ENCODE measurements around the gene SELENOS. TPM values are rescaled to one million over a fixed set of nuclear protein-coding genes. Genes with fewer than 3 reads are reported as not detected.

The SELENOS gene
- total and polyA plus RNA-seq, 7 donors, result 25.7 to 201 (median 98.9) TPM

GRCh38 chr15:101316529-101316928 lies 39.2 kb upstream of the SELENOS start:
- DNase-seq (no peak), ATAC-seq (peak in 1 of 4 donors; percentile 36)
- no peaks in the 10 kb centered on the region for H3K9me3 ChIP-seq
- peaks cover 0 to 77% of the 10 kb centered on the region in 2 donors for H3K36me3 ChIP-seq (ENCODE audit: insufficient read depth in 1 of 2, low read depth in 1 of 2)
- no peak overlapping the region for H3K27ac ChIP-seq
- no peak overlapping the region for H3K4me3 ChIP-seq
- no peak for TF ChIP-seq CTCF (IDR thresholded peaks at IDR 0.05)
- intact Hi-C loops (cut with DNase I), result loop anchor here in 1 of 2 donors (1.0 kb wide), 1 partner anchor 84 kb away; no protein-coding TSS in a partner anchor
- no peaks in the 10 kb centered on the region for H3K4me1 ChIP-seq
- WGBS, 3 donors, result 70 to 88% (median 80%) methylated on average over 5 of the region's 5 CpGs
- H3K27me3 ChIP-seq (ENCODE audit: insufficient read depth in 3 of 3, low read length in 2 of 3), result no peaks in the 10 kb centered on the region

- Histone ChIP-seq H3K36me3 (ENCODE audit: insufficient read depth in 1 of 2, low read depth in 1 of 2) (peaks cover 0 to 69% of the 10 kb centered on the region in 2 donors), H3K27me3 (ENCODE audit: insufficient read depth in 3 of 3, low read length in 2 of 3) (no peaks in the 10 kb centered on the region), H3K4me1 (no peaks in the 10 kb centered on the region), H3K27ac (no peak overlapping the region), H3K4me3 (no peak overlapping the region), H3K9me3 (no peaks in the 10 kb centered on the region)
- no peak for ATAC-seq
- 64 to 73% (median 67%) methylated on average over 10 of the region's 10 CpGs for WGBS, 3 donors
- no peak for TF ChIP-seq CTCF (IDR thresholded peaks at IDR 0.05)
- no peak for DNase-seq
- intact Hi-C loops (cut with DNase I), result loop anchor here in 1 of 2 donors (1.0 kb wide), 1 partner anchor 85 kb away; no protein-coding TSS in a partner anchor
Observed at GRCh38 chr15:101315736-101316135, 38.5 kb upstream of the SELENOS start.

GRCh38 chr15:101314336-101315125 lies 37.2 kb upstream of the SELENOS start:
- H3K27me3 ChIP-seq (ENCODE audit: insufficient read depth in 3 of 3, low read length in 2 of 3), result no peaks in the 10 kb centered on the region
- no peak overlapping the region for H3K27ac ChIP-seq
- intact Hi-C loops (cut with DNase I), result no loop called here
- no peak overlapping the region for H3K4me3 ChIP-seq
- H3K36me3 ChIP-seq (ENCODE audit: insufficient read depth in 1 of 2, low read depth in 1 of 2), result peaks cover 0 to 63% of the 10 kb centered on the region in 2 donors
- no peaks in the 10 kb centered on the region for H3K4me1 ChIP-seq
- DNase-seq (no peak), ATAC-seq (peak in 1 of 4 donors; percentile 26)
- no peak for TF ChIP-seq CTCF (IDR thresholded peaks at IDR 0.05)
- H3K9me3 ChIP-seq, result no peaks in the 10 kb centered on the region
- WGBS, 3 donors, result 85 to 89% (median 85%) methylated on average over 19 of the region's 19 CpGs

- Histone ChIP-seq H3K27me3 (ENCODE audit: insufficient read depth in 3 of 3, low read length in 2 of 3) (peaks cover 0 to 1% (median 0%) of the 10 kb centered on the region in 3 donors), H3K9me3 (no peaks in the 10 kb centered on the region), H3K4me3 (no peak overlapping the region), H3K27ac (no peak overlapping the region), H3K36me3 (ENCODE audit: insufficient read depth in 1 of 2, low read depth in 1 of 2) (peaks cover 0 to 60% of the 10 kb centered on the region in 2 donors), H3K4me1 (no peaks in the 10 kb centered on the region)
- TF ChIP-seq CTCF (IDR thresholded peaks at IDR 0.05), result no peak
- ATAC-seq, result peak in 2 of 4 donors; percentile 10 to 20
- intact Hi-C loops (cut with DNase I), result no loop called here
- 77 to 88% (median 85%) methylated on average over 21 of the region's 21 CpGs for WGBS, 3 donors
- DNase-seq, result no peak
Observed at GRCh38 chr15:101313041-101313761, 35.9 kb upstream of the SELENOS start.

All from psoas muscle (tissue), 8 donors.